ENCODE data around the gene CYP2A6.
A peak's percentile ranks its signal among the peaks of the same experiment; 100 is the strongest.

Gene CYP2A6

GRCh38 chr19:40809358-40810086 is 40.7 kb downstream of the CYP2A6 start:
- Histone ChIP-seq H3K4me1 (ENCODE audit: low read length) (peaks cover 9% of the 10 kb centered on the region; the same call in 1 of the 2 replicates), H3K4me2 (ENCODE audit: low read length) (no peak overlapping the region), H4K20me1 (ENCODE audit: insufficient read depth, low read length) (peaks cover 52% of the 10 kb centered on the region), H2AFZ (ENCODE audit: low read depth, low read length) (no peak overlapping the region), H3K9me3 (ENCODE audit: insufficient read depth, low read length) (no peaks in the 10 kb centered on the region), H3K27ac (ENCODE audit: low read length) (no peak overlapping the region), H3K36me3 (replicated peaks; ENCODE audit: low read depth, low read length) (peaks cover 49% of the 10 kb centered on the region), H3K9ac (ENCODE audit: low read length) (no peak overlapping the region), H3K27me3 (ENCODE audit: low read depth, low read length) (peaks cover 8% of the 10 kb centered on the region; the same call in 1 of the 2 replicates), H3K4me3 (ENCODE audit: low read length) (no peak overlapping the region), H3K79me2 (ENCODE audit: low read length) (peaks cover 26% of the 10 kb centered on the region)
- no peak for TF ChIP-seq EZH2phosphoT487 (IDR thresholded peaks at IDR 0.05; ENCODE audit: low read depth)
- no peak for TF ChIP-seq CTCF (IDR thresholded peaks at IDR 0.05; ENCODE audit: low read depth, low read length)

GRCh38 chr19:40808497-40808896 is 41.8 kb downstream of the CYP2A6 start:
- Histone ChIP-seq H3K36me3 (replicated peaks; ENCODE audit: low read depth, low read length) (peaks cover 57% of the 10 kb centered on the region), H3K4me2 (ENCODE audit: low read length) (no peak overlapping the region), H3K27ac (ENCODE audit: low read length) (no peak overlapping the region), H3K9me3 (ENCODE audit: insufficient read depth, low read length) (no peaks in the 10 kb centered on the region), H3K79me2 (ENCODE audit: low read length) (peaks cover 36% of the 10 kb centered on the region), H3K27me3 (ENCODE audit: low read depth, low read length) (no peaks in the 10 kb centered on the region), H2AFZ (ENCODE audit: low read depth, low read length) (no peak overlapping the region), H3K4me3 (ENCODE audit: low read length) (no peak overlapping the region), H4K20me1 (ENCODE audit: insufficient read depth, low read length) (peaks cover 62% of the 10 kb centered on the region), H3K9ac (ENCODE audit: low read length) (no peak overlapping the region), H3K4me1 (ENCODE audit: low read length) (peaks cover 19% of the 10 kb centered on the region)
- TF ChIP-seq CTCF (IDR thresholded peaks at IDR 0.05; ENCODE audit: low read depth, low read length) (no peak), EZH2phosphoT487 (IDR thresholded peaks at IDR 0.05; ENCODE audit: low read depth) (no peak)

- Histone ChIP-seq H3K4me2 (ENCODE audit: low read length) (no peak overlapping the region), H3K4me1 (ENCODE audit: low read length) (peaks cover 25% of the 10 kb centered on the region), H3K27me3 (ENCODE audit: low read depth, low read length) (no peaks in the 10 kb centered on the region), H3K9ac (ENCODE audit: low read length) (no peak overlapping the region), H3K4me3 (ENCODE audit: low read length) (no peak overlapping the region), H3K79me2 (ENCODE audit: low read length) (peaks cover 42% of the 10 kb centered on the region), H4K20me1 (ENCODE audit: insufficient read depth, low read length) (peaks cover 67% of the 10 kb centered on the region), H3K9me3 (ENCODE audit: insufficient read depth, low read length) (no peaks in the 10 kb centered on the region), H3K36me3 (replicated peaks; ENCODE audit: low read depth, low read length) (peaks cover 60% of the 10 kb centered on the region), H3K27ac (ENCODE audit: low read length) (no peak overlapping the region), H2AFZ (ENCODE audit: low read depth, low read length) (no peak overlapping the region)
- TF ChIP-seq EZH2phosphoT487 (IDR thresholded peaks at IDR 0.05; ENCODE audit: low read depth) (no peak), CTCF (IDR thresholded peaks at IDR 0.05; ENCODE audit: low read depth, low read length) (no peak)
Measured at GRCh38 chr19:40808021-40808325, 42.3 kb downstream of the CYP2A6 start.

- peaks cover 73% of the 10 kb centered on the region for H4K20me1 ChIP-seq (ENCODE audit: insufficient read depth, low read length)
- H3K4me3 ChIP-seq (ENCODE audit: low read length) = no peak overlapping the region
- H2AFZ ChIP-seq (ENCODE audit: low read depth, low read length) = no peak overlapping the region
- H3K9ac ChIP-seq (ENCODE audit: low read length) = no peak overlapping the region
- H3K4me1 ChIP-seq (ENCODE audit: low read length) = peaks cover 30% of the 10 kb centered on the region
- H3K79me2 ChIP-seq (ENCODE audit: low read length) = peaks cover 48% of the 10 kb centered on the region
- H3K27me3 ChIP-seq (ENCODE audit: low read depth, low read length) = no peaks in the 10 kb centered on the region
- TF ChIP-seq CTCF (IDR thresholded peaks at IDR 0.05; ENCODE audit: low read depth, low read length) (peak; percentile 39), EZH2phosphoT487 (IDR thresholded peaks at IDR 0.05; ENCODE audit: low read depth) (no peak)
- H3K4me2 ChIP-seq (ENCODE audit: low read length) = no peak overlapping the region
- no peak overlapping the region for H3K27ac ChIP-seq (ENCODE audit: low read length)
- peaks cover 62% of the 10 kb centered on the region for H3K36me3 ChIP-seq (replicated peaks; ENCODE audit: low read depth, low read length)
- H3K9me3 ChIP-seq (ENCODE audit: insufficient read depth, low read length) = no peaks in the 10 kb centered on the region
Measured at GRCh38 chr19:40807147-40808020, 42.9 kb downstream of the CYP2A6 start.
